Epithelial cell of prostate (primary cell): ENCODE results near the gene UBA1.
"Not testable (repeated sequence)": the region's sequence is repeated elsewhere in the genome, so short reads cannot be mapped to it uniquely, and the experiment has no call there.

ENCODE experiments used
- DNase-seq: peaks from one replicate; pipeline ENCODE4 v3.0.0-alpha.2; 2011; ENCODE audit warnings: low read depth, low spot score
- H3K27ac ChIP-seq: fragments of 450-650 bp; 2 replicates; pipeline ENCODE4 v1.5.1; 2017; ENCODE audit warnings: mild to moderate bottlenecking

UBA1 gene

GRCh38 chrX:47245156-47245555, 51.5 kb downstream of the UBA1 start:
- no peak overlapping the region for H3K27ac ChIP-seq
- no peak for DNase-seq

DNA sequence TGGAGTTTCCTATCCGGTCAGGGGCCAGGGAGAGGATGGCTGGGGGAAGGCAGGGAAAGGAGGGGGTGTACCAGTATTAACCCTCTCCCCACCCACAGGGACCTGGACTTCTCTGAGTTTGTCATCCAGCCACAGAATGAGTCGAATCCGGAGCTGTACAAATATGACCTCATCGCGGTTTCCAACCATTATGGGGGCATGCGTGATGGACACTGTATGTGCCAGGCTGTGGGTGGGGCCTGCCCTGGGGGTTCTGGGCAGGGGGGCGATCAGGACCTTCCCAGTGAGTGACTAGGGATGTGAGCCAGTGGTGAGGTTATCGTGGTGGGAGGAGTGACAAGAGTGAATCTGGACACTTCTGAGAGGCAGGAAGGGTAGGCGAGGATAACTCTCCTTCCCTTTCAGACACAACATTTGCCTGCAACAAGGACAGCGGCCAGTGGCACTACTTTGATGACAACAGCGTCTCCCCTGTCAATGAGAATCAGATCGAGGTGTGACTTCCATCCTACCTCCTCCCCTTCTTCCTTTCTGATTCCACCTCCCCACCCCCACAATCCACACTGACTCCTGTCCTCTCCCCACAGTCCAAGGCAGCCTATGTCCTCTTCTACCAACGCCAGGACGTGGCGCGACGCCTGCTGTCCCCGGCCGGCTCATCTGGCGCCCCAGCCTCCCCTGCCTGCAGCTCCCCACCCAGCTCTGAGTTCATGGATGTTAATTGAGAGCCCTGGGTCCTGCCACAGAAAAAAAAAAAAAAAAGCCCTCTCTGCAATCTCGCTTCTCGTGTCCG, 53.8 kb downstream of the UBA1 start:
- no peak for DNase-seq
- H3K27ac ChIP-seq = no peak overlapping the region

GRCh38 chrX:47247999-47248320, 54.3 kb downstream of the UBA1 start:
- DNase-seq = no peak
- no peak overlapping the region for H3K27ac ChIP-seq

- no peak for DNase-seq
- H3K27ac ChIP-seq = no peak overlapping the region
These were observed 54.9 kb downstream of the UBA1 start for GRCh38 chrX:47248576-47248975.

GRCh38 chrX:47250017-47250347, 56.4 kb downstream of the UBA1 start:
- no peak for DNase-seq
- H3K27ac ChIP-seq = no peak overlapping the region

- not testable (repeated sequence) for H3K27ac ChIP-seq, DNase-seq
These were observed 64.0 kb downstream of the UBA1 start for GRCh38 chrX:47257620-47258019.
